Sigmoid colon (tissue), 4 donors: Measurements from ENCODE around the gene KRTAP9-1.

ENCODE experiments used
- CTCF ChIP-seq, 4 experiments: fragments of 450-650 bp in 3 of 4; fragments of 200-600 bp in 1 of 4; IDR thresholded peaks; one replicate each; pipeline ENCODE4 v1.5.1; 2016 to 2019; ENCODE audit warnings: antibody characterized with exemption in 4 of 4, mild to moderate bottlenecking in 3 of 4, moderate library complexity in 2 of 4
- EP300 ChIP-seq, 4 donors: sonication (generic); formaldehyde crosslinking; IDR thresholded peaks; one replicate each; pipeline ENCODE4 v1.6.1; 2017; ENCODE audit warnings: antibody characterized with exemption in 4 of 4
- POLR2A ChIP-seq, 2 donors: fragments of 450-650 bp; IDR thresholded peaks; one replicate each; pipeline ENCODE4 v1.6.1; 2016; ENCODE audit warnings: antibody characterized with exemption in 2 of 2, mild to moderate bottlenecking in 2 of 2, moderate library complexity in 2 of 2
- POLR2AphosphoS5 ChIP-seq, 4 donors: sonication (generic); formaldehyde crosslinking; IDR thresholded peaks; one replicate each; pipeline ENCODE4 v1.6.1; 2017; ENCODE audit warnings: antibody characterized with exemption in 4 of 4

- no peak for TF ChIP-seq CTCF (IDR thresholded peaks at IDR 0.05)
- no peak for TF ChIP-seq POLR2A (IDR thresholded peaks at IDR 0.05)
- no peak for TF ChIP-seq EP300 (IDR thresholded peaks at IDR 0.05)
- TF ChIP-seq POLR2AphosphoS5 (IDR thresholded peaks at IDR 0.05) = no peak
Observed at GRCh38 chr17:41184480-41184961, 5.2 kb upstream of the KRTAP9-1 start, which contains the start of gene KRTAP4-1.
